Muscle of arm (tissue), 14 donors: ENCODE results near the gene ANKRD17. TPM values are rescaled to one million over a fixed set of nuclear protein-coding genes. Genes with fewer than 3 reads are reported as not detected.
"Not testable (repeated sequence)": the region's sequence is repeated elsewhere in the genome, so short reads cannot be mapped to it uniquely, and the experiment has no call there.

Experiments
- DNase-seq: peaks from one replicate; pipeline ENCODE4 v3.0.0-alpha.2; 2013
- long read RNA-seq, 11 donors: transcript quantifications; one replicate each; lab custom pipeline, GENCODE V29; 2026
- polyA plus RNA-seq, 12 donors: library from polyadenylated mRNA; unstranded; fragments of 120-200 nt; gene quantifications; one replicate each; pipeline ENCODE4 v1.2.1, GENCODE V29; 2013; ENCODE audit not compliant: insufficient read length in 12 of 12

The ANKRD17 gene
- polyA plus RNA-seq = 10 to 100 TPM in 11 of 12 donors, not detected in 1; 47.6 to 71.0 (median 55.5) TPM
- long read RNA-seq, donor 1, partial matches to known transcripts = 29 of 29 reads
- long read RNA-seq, donor 1, other reads (novel, unspliced or antisense) = 0 of 29 reads
- long read RNA-seq, donor 2, partial matches to known transcripts = 47 of 47 reads
- long read RNA-seq, donor 2, other reads (novel, unspliced or antisense) = 0 of 47 reads
- long read RNA-seq, donor 3 = 0 reads
- long read RNA-seq, donor 4, partial matches to known transcripts = 13 of 14 reads
- long read RNA-seq, donor 4, other reads (novel, unspliced or antisense) = 0 of 14 reads
- long read RNA-seq, donor 5, partial matches to known transcripts = 67 of 67 reads
- long read RNA-seq, donor 5, other reads (novel, unspliced or antisense) = 0 of 67 reads
- long read RNA-seq, donor 6 = 0 reads
- long read RNA-seq, donor 7 = 0 reads
- long read RNA-seq, donor 8, partial matches to known transcripts = 41 of 42 reads
- long read RNA-seq, donor 8, other reads (novel, unspliced or antisense) = 0 of 42 reads
- long read RNA-seq, donor 9 = 0 reads
- long read RNA-seq, donor 10, partial matches to known transcripts = 40 of 40 reads
- long read RNA-seq, donor 10, other reads (novel, unspliced or antisense) = 0 of 40 reads
- long read RNA-seq, donor 11, partial matches to known transcripts = 13 of 13 reads
- long read RNA-seq, donor 11, other reads (novel, unspliced or antisense) = 0 of 13 reads

GRCh38 chr4:73258686-73259570 lies at the start of gene ANKRD17:
Gene ANKRD17 (minus strand): TSS chr4:73258798. CDS start chr4:73258668, 130 bp downstream.
- DNase-seq = peak; percentile 97

GRCh38 chr4:73308286-73308685 lies 49.7 kb upstream of the ANKRD17 start:
- DNase-seq = peak; percentile 0

- no peak for DNase-seq
Measured at GRCh38 chr4:73303711-73304110, 45.1 kb upstream of the ANKRD17 start.

- no peak for DNase-seq
Measured at GRCh38 chr4:73299548-73300280, 41.1 kb upstream of the ANKRD17 start.

- not testable (repeated sequence) for DNase-seq
Measured at GRCh38 chr4:73292661-73293060, 34.1 kb upstream of the ANKRD17 start.

- no peak for DNase-seq
Measured at GRCh38 chr4:73281982-73282381, 23.4 kb upstream of the ANKRD17 start.

GRCh38 chr4:73281396-73281795 lies 22.8 kb upstream of the ANKRD17 start:
- DNase-seq = no peak

GRCh38 chr4:73277201-73277600 lies 18.6 kb upstream of the ANKRD17 start:
- no peak for DNase-seq

- no peak for DNase-seq
Measured at GRCh38 chr4:73275318-73275654, 16.7 kb upstream of the ANKRD17 start.

- no peak for DNase-seq
Measured at GRCh38 chr4:73272816-73273215, 14.2 kb upstream of the ANKRD17 start.

- no peak for DNase-seq
Measured at GRCh38 chr4:73267050-73267449, 8.5 kb upstream of the ANKRD17 start.

GRCh38 chr4:73259571-73260090 lies 1.0 kb upstream of the ANKRD17 start:
- no peak for DNase-seq

- DNase-seq = no peak
Measured at GRCh38 chr4:73258436-73258685, 237 bp downstream of the ANKRD17 start.

- DNase-seq = peak; percentile 75
Measured at GRCh38 chr4:73257651-73258435, 755 bp downstream of the ANKRD17 start.

GRCh38 chr4:73257234-73257633 lies 1.4 kb downstream of the ANKRD17 start:
- peak; percentile 83 for DNase-seq

- DNase-seq = not testable (repeated sequence)
Measured at GRCh38 chr4:73255847-73256246, 2.8 kb downstream of the ANKRD17 start.

GRCh38 chr4:73252001-73252400 lies 6.6 kb downstream of the ANKRD17 start:
- no peak for DNase-seq

- DNase-seq = no peak
Measured at GRCh38 chr4:73251384-73251783, 7.2 kb downstream of the ANKRD17 start.

GRCh38 chr4:73250642-73251041 lies 8.0 kb downstream of the ANKRD17 start:
- no peak for DNase-seq

- no peak for DNase-seq
Measured at GRCh38 chr4:73248821-73249220, 9.8 kb downstream of the ANKRD17 start.

- DNase-seq = no peak
Measured at GRCh38 chr4:73248416-73248815, 10.2 kb downstream of the ANKRD17 start.
